H9 (cell line): Measurements from ENCODE around the gene CTNS. TPM values are rescaled to one million over a fixed set of nuclear protein-coding genes. Genes with fewer than 3 reads are reported as not detected.

Experiments used
- DNase-seq: peaks from one replicate; pipeline ENCODE4 v3.0.0-alpha.2; 2017
- H2AFZ ChIP-seq: one replicate; pipeline ENCODE4 v1.6.1; 2013; ENCODE audit warnings: mild to moderate bottlenecking, low read length, control low read depth, moderate library complexity
- H2AK5ac ChIP-seq: 2 replicates; pipeline ENCODE4 v1.6.1; 2013; ENCODE audit warnings: low read length, control low read depth, mixed read lengths; ENCODE audit not compliant: insufficient read length
- H2BK120ac ChIP-seq: one replicate; pipeline ENCODE4 v1.6.1; 2013; ENCODE audit warnings: low read depth, mild to moderate bottlenecking, low read length, control low read depth, inconsistent platforms; ENCODE audit not compliant: poor library complexity, severe bottlenecking
- H2BK12ac ChIP-seq: 2 replicates; pipeline ENCODE4 v1.6.1; 2013; ENCODE audit warnings: low read length, control low read depth, mixed read lengths, low read depth; ENCODE audit not compliant: insufficient read length
- H2BK15ac ChIP-seq: 2 replicates; pipeline ENCODE4 v1.6.1; 2013; ENCODE audit warnings: low read depth, low read length, control low read depth
- H2BK20ac ChIP-seq: one replicate; pipeline ENCODE4 v1.6.1; 2013; ENCODE audit warnings: low read depth, mild to moderate bottlenecking, low read length, control low read depth, inconsistent platforms; ENCODE audit not compliant: poor library complexity, severe bottlenecking
- H2BK5ac ChIP-seq: 2 replicates; pipeline ENCODE4 v1.6.1; 2013; ENCODE audit warnings: low read length, control low read depth, mixed read lengths; ENCODE audit not compliant: insufficient read length
- H3K14ac ChIP-seq: 2 replicates; pipeline ENCODE4 v1.6.1; 2013; ENCODE audit warnings: low read length, control low read depth; ENCODE audit not compliant: insufficient read depth
- H3K18ac ChIP-seq: 2 replicates; pipeline ENCODE4 v1.6.1; 2013; ENCODE audit warnings: low read depth, mild to moderate bottlenecking, mixed read lengths, low read length, control low read depth; ENCODE audit not compliant: insufficient read length
- H3K23ac ChIP-seq: 2 replicates; pipeline ENCODE4 v1.6.1; 2013; ENCODE audit warnings: low read length, control low read depth, mixed read lengths, low read depth; ENCODE audit not compliant: insufficient read length
- H3K23me2 ChIP-seq: 2 replicates; pipeline ENCODE4 v1.6.1; 2013; ENCODE audit warnings: low read depth, mild to moderate bottlenecking, mixed read lengths, low read length, control low read depth; ENCODE audit not compliant: insufficient read length, poor library complexity, severe bottlenecking
- H3K27ac ChIP-seq: 2 replicates; pipeline ENCODE4 v1.5.1; 2013; ENCODE audit warnings: low read length, control low read depth, mixed read lengths, low read depth; ENCODE audit not compliant: insufficient read length
- H3K27me3 ChIP-seq: 2 replicates; pipeline ENCODE4 v1.6.1; 2013; ENCODE audit warnings: low read length, control low read depth, inconsistent platforms; ENCODE audit not compliant: insufficient read depth
- H3K4ac ChIP-seq: 2 replicates; pipeline ENCODE4 v1.6.1; 2013; ENCODE audit warnings: low read depth, mild to moderate bottlenecking, control low read depth, inconsistent platforms, low read length, moderate library complexity
- H3K4me1 ChIP-seq: 2 replicates; pipeline ENCODE4 v1.6.1; 2013; ENCODE audit warnings: low read length, control low read depth, inconsistent platforms; ENCODE audit not compliant: insufficient read depth
- H3K4me2 ChIP-seq: 2 replicates; pipeline ENCODE4 v1.6.1; 2013; ENCODE audit warnings: low read length, control low read depth, mixed read lengths; ENCODE audit not compliant: insufficient read length, insufficient read depth
- H3K56ac ChIP-seq: 2 replicates; pipeline ENCODE4 v1.6.1; 2013; ENCODE audit warnings: low read depth, mild to moderate bottlenecking, mixed read lengths, low read length, control low read depth; ENCODE audit not compliant: insufficient read length
- H3K79me1 ChIP-seq: 2 replicates; pipeline ENCODE4 v1.6.1; 2013; ENCODE audit warnings: low read depth, mild to moderate bottlenecking, moderate library complexity, low read length, control low read depth, inconsistent platforms; ENCODE audit not compliant: insufficient read depth, poor library complexity, severe bottlenecking
- H3K79me2 ChIP-seq: 2 replicates; pipeline ENCODE4 v1.6.1; 2013; ENCODE audit warnings: low read length, control low read depth, inconsistent platforms; ENCODE audit not compliant: insufficient read depth
- H3K9ac ChIP-seq: 2 replicates; pipeline ENCODE4 v1.6.1; 2013; ENCODE audit warnings: low read length, control low read depth, mixed read lengths; ENCODE audit not compliant: insufficient read length; ENCODE audit errors: extremely low read depth
- H3K9me3 ChIP-seq: one replicate; pipeline ENCODE4 v1.6.1; 2013; ENCODE audit warnings: low read depth, low read length, inconsistent platforms; ENCODE audit not compliant: control insufficient read depth
- H3T11ph ChIP-seq: one replicate; pipeline ENCODE4 v1.6.1; 2013; ENCODE audit warnings: mild to moderate bottlenecking, low read length, control low read depth, inconsistent platforms
- H4K20me1 ChIP-seq: one replicate; pipeline ENCODE4 v1.6.1; 2013; ENCODE audit not compliant: control insufficient read depth, insufficient read length, insufficient read depth
- H4K5ac ChIP-seq: 2 replicates; pipeline ENCODE4 v1.6.1; 2013; ENCODE audit warnings: low read depth, mild to moderate bottlenecking, mixed read lengths, low read length, control low read depth; ENCODE audit not compliant: insufficient read length
- H4K8ac ChIP-seq: replicated peaks from 2 replicates; pipeline ENCODE4 v1.6.1; 2013; ENCODE audit warnings: low read length, control low read depth, mixed read lengths, low read depth; ENCODE audit not compliant: insufficient read length
- H4K91ac ChIP-seq: 2 replicates; pipeline ENCODE4 v1.6.1; 2013; ENCODE audit warnings: low read depth, mild to moderate bottlenecking, moderate library complexity, mixed read lengths, low read length, control low read depth; ENCODE audit not compliant: insufficient read length
- H3K27ac Mint-ChIP-seq, 3 experiments: 2 replicates in 2 of 3; 3 replicates in 1 of 3; pipeline ENCODE4 v1.8.0; 2020 to 2021; ENCODE audit warnings: mixed read lengths in 3 of 3, mild to moderate bottlenecking in 1 of 3, moderate library complexity in 1 of 3
- H3K27me3 Mint-ChIP-seq: 2 replicates; pipeline ENCODE4 v1.8.0; 2021; ENCODE audit warnings: low read depth, mild to moderate bottlenecking, moderate library complexity, mixed read lengths
- H3K36me3 Mint-ChIP-seq, 3 experiments: 2 replicates in 2 of 3; 3 replicates in 1 of 3; pipeline ENCODE4 v1.8.0; 2020 to 2021; ENCODE audit warnings: low read depth in 3 of 3, mixed read lengths in 3 of 3; ENCODE audit not compliant: insufficient read depth in 1 of 3
- H3K4me1 Mint-ChIP-seq, 2 experiments: 2 replicates each; pipeline ENCODE4 v1.8.0; 2020; ENCODE audit warnings: mixed read lengths in 2 of 2
- H3K4me3 Mint-ChIP-seq, 2 experiments: 2 replicates in 1 of 2; 3 replicates in 1 of 2; pipeline ENCODE4 v1.8.0; 2020 to 2021; ENCODE audit warnings: mild to moderate bottlenecking in 2 of 2, mixed read lengths in 2 of 2, moderate library complexity in 1 of 2
- H3K9me3 Mint-ChIP-seq, 2 experiments: 2 replicates in 1 of 2; 3 replicates in 1 of 2; pipeline ENCODE4 v1.8.0; 2020; ENCODE audit warnings: mild to moderate bottlenecking in 2 of 2, mixed read lengths in 2 of 2, moderate library complexity in 1 of 2
- CTCF ChIP-seq: fragments of 200-600 bp; sonication (generic); conservative IDR thresholded peaks from 3 replicates; pipeline ENCODE4 v1.8.0; 2021; ENCODE audit warnings: antibody characterized with exemption, mild to moderate bottlenecking
- WGBS: extraction: QIAGEN DNeasy Blood & Tissue Kit; methylation state at CpG from one replicate; pipeline ENCODE4 v1.1.7; 2013; ENCODE audit warnings: missing lambda C conversion rate, low lambda C conversion rate, mixed read lengths; ENCODE audit not compliant: insufficient read length; ENCODE audit errors: extremely low coverage; 5-methylcytosine and 5-hydroxymethylcytosine counted together
- total RNA-seq: library from RNA; stranded (reverse); gene quantifications from 2 replicates; pipeline ENCODE4 v1.2.1, GENCODE V29; 2021

The CTNS gene
- total RNA-seq, 1 experiment from 2014 or later, result 12.8 TPM

DNA sequence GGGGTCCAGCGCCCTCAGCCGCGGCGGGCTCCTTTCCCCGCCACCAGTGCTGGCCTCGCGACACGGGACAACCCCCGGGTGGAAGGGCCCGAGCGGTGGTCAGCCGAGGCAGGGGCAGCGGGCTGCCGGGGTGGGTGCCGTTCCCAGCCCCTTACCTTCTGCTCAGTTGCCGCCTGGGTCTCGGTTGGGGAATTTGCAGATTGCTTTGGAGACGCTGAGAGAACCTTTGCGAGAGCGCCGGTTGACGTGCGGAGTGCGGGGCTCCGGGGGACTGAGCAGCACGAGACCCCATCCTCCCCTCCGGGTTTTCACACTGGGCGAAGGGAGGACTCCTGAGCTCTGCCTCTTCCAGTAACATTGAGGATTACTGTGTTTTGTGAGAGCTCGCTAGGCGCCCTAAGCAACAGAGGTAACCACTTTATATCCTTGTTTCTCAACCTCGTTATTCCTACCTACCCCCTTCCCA, 381 bp downstream of the CTNS start:
- H3K9me3 ChIP-seq, result no peaks in the 10 kb centered on the region
- H4K8ac ChIP-seq, result no peak overlapping the region
- H2AFZ ChIP-seq, result no peak overlapping the region
- H3K9ac ChIP-seq, result peak overlapping the region; percentile 39
- no peaks in the 10 kb centered on the region for H4K20me1 ChIP-seq
- H3K27me3 ChIP-seq, result no peaks in the 10 kb centered on the region
- no peaks in the 10 kb centered on the region; the same call in 1 of the 2 replicates for H3K4me1 ChIP-seq
- H2BK5ac ChIP-seq, result no peak overlapping the region
- no peak overlapping the region for H3K27ac ChIP-seq
- H3K79me2 ChIP-seq, result peaks cover 7% of the 10 kb centered on the region; the same call in 1 of the 2 replicates
- no peak overlapping the region for H3K23ac ChIP-seq
- H3K14ac ChIP-seq, result no peak overlapping the region; the same call in 1 of the 2 replicates
- peaks cover 26 to 28% of the 10 kb centered on the region in 2 experiments for H3K4me1 Mint-ChIP-seq
- peaks cover 9 to 33% (median 26%) of the 10 kb centered on the region in 3 experiments for H3K36me3 Mint-ChIP-seq
- no peak overlapping the region for H4K91ac ChIP-seq
- no peak overlapping the region for H3K4ac ChIP-seq
- no peak overlapping the region for H3K56ac ChIP-seq
- no peaks in the 10 kb centered on the region for H3K27me3 Mint-ChIP-seq
- H3K27ac Mint-ChIP-seq, result 0 out of 7 replicates have a peak overlapping the region, but pooled peaks of 1 of the 3 experiments have one; percentile 48
- no peak overlapping the region for H3K18ac ChIP-seq
- no peak overlapping the region for H2BK20ac ChIP-seq
- peaks cover 9% of the 10 kb centered on the region for H3K79me1 ChIP-seq
- peaks cover 11% of the 10 kb centered on the region for H3K23me2 ChIP-seq
- TF ChIP-seq CTCF, result no peak
- H4K5ac ChIP-seq, result no peak overlapping the region
- H3K4me2 ChIP-seq, result peak overlapping the region; percentile 86
- no peak overlapping the region for H2BK120ac ChIP-seq
- H2BK12ac ChIP-seq, result no peak overlapping the region
- H3K4me3 Mint-ChIP-seq, result peak overlapping the region; percentile 96 to 98
- WGBS, result no CpG with 5 or more reads among the region's 31 CpGs
- H2AK5ac ChIP-seq, result no peak overlapping the region
- no peak overlapping the region for H2BK15ac ChIP-seq
- H3K9me3 Mint-ChIP-seq, result no peaks in the 10 kb centered on the region
- H3T11ph ChIP-seq, result no peak overlapping the region
- no peak for DNase-seq
